Mesenchymal stem cell (in vitro differentiated cells and primary cell): ENCODE measurements around the gene SLC44A5.

Experiments used
- DNase-seq: peaks from one replicate; pipeline ENCODE4 v3.0.0-alpha.2; 2013
- H2AFZ ChIP-seq: one replicate; pipeline ENCODE4 v1.6.1; 2013; ENCODE audit warnings: low read depth, mild to moderate bottlenecking, control low read depth, inconsistent platforms, low read length, moderate library complexity
- H2AK5ac ChIP-seq: 2 replicates; pipeline ENCODE4 v1.6.1; 2013; ENCODE audit warnings: low read length, moderate library complexity, mild to moderate bottlenecking, inconsistent platforms; ENCODE audit not compliant: severe bottlenecking
- H2BK120ac ChIP-seq: one replicate; pipeline ENCODE4 v1.6.1; 2013; ENCODE audit warnings: low read depth, mild to moderate bottlenecking, inconsistent platforms, low read length, moderate library complexity
- H2BK12ac ChIP-seq, 2 experiments: one replicate each; pipeline ENCODE4 v1.6.1; 2013; ENCODE audit warnings: inconsistent platforms in 2 of 2, low read length in 2 of 2, mild to moderate bottlenecking in 2 of 2, moderate library complexity in 2 of 2, control low read depth in 1 of 2
- H2BK15ac ChIP-seq: one replicate; pipeline ENCODE4 v1.6.1; 2013; ENCODE audit warnings: mild to moderate bottlenecking, low read depth, inconsistent platforms; ENCODE audit not compliant: poor library complexity, severe bottlenecking
- H2BK5ac ChIP-seq: 2 replicates; pipeline ENCODE4 v1.6.1; 2013; ENCODE audit warnings: low read depth, mild to moderate bottlenecking, low read length, control low read depth, inconsistent platforms; ENCODE audit not compliant: poor library complexity, severe bottlenecking
- H3K14ac ChIP-seq, 2 experiments: one replicate each; pipeline ENCODE4 v1.6.1; 2013; ENCODE audit warnings: inconsistent platforms in 2 of 2, low read length in 2 of 2, control low read depth in 1 of 2, mild to moderate bottlenecking in 1 of 2, moderate library complexity in 1 of 2
- H3K18ac ChIP-seq, 2 experiments: one replicate each; pipeline ENCODE4 v1.6.1; 2013; ENCODE audit warnings: inconsistent platforms in 2 of 2, low read length in 2 of 2, control low read depth in 1 of 2, low read depth in 1 of 2, mild to moderate bottlenecking in 1 of 2
- H3K23ac ChIP-seq, 2 experiments: one replicate each; pipeline ENCODE4 v1.6.1; 2013; ENCODE audit warnings: inconsistent platforms in 2 of 2, low read length in 2 of 2, mild to moderate bottlenecking in 2 of 2, moderate library complexity in 2 of 2, control low read depth in 1 of 2
- H3K27ac ChIP-seq: 2 replicates; pipeline ENCODE4 v1.5.1; 2013; ENCODE audit warnings: mild to moderate bottlenecking, moderate library complexity, low read length, control low read depth, inconsistent platforms; ENCODE audit not compliant: poor library complexity, severe bottlenecking
- H3K27me3 ChIP-seq, 2 experiments: 2 replicates each; pipeline versions ENCODE4 v1.6.1 to v1.7.0; 2013; ENCODE audit warnings: low read length in 2 of 2, mild to moderate bottlenecking in 2 of 2, moderate library complexity in 2 of 2, control low read depth in 1 of 2, inconsistent platforms in 1 of 2; ENCODE audit not compliant: control insufficient read depth in 1 of 2, insufficient read depth in 1 of 2
- H3K36me3 ChIP-seq, 2 experiments: 2 replicates each; pipeline versions ENCODE4 v1.6.1 to v1.7.0; 2013; ENCODE audit warnings: low read length in 2 of 2, control low read depth in 1 of 2, inconsistent platforms in 1 of 2, low read depth in 1 of 2, mild to moderate bottlenecking in 1 of 2; ENCODE audit not compliant: insufficient read depth in 2 of 2, control insufficient read depth in 1 of 2
- H3K4ac ChIP-seq, 2 experiments: one replicate each; pipeline ENCODE4 v1.6.1; 2013; ENCODE audit warnings: inconsistent platforms in 2 of 2, low read length in 2 of 2, mild to moderate bottlenecking in 2 of 2, moderate library complexity in 2 of 2, control low read depth in 1 of 2, low read depth in 1 of 2
- H3K4me1 ChIP-seq: 2 replicates; pipeline ENCODE4 v1.6.1; 2013; ENCODE audit warnings: low read depth, low read length, control low read depth; ENCODE audit not compliant: control insufficient read depth, insufficient read depth
- H3K4me2 ChIP-seq: 2 replicates; pipeline ENCODE4 v1.6.1; 2013; ENCODE audit warnings: low read length, mild to moderate bottlenecking, inconsistent platforms; ENCODE audit not compliant: poor library complexity, severe bottlenecking
- H3K4me3 ChIP-seq, 2 experiments: 2 replicates each; pipeline versions ENCODE4 v1.5.1 to v1.7.0; 2013; ENCODE audit warnings: low read length in 2 of 2, mild to moderate bottlenecking in 2 of 2, control low read depth in 1 of 2, low read depth in 1 of 2; ENCODE audit not compliant: insufficient read depth in 1 of 2
- H3K79me1 ChIP-seq: replicated peaks from 2 replicates; pipeline ENCODE4 v1.6.1; 2013; ENCODE audit warnings: mild to moderate bottlenecking, control low read depth, low read length, inconsistent platforms; ENCODE audit not compliant: poor library complexity, severe bottlenecking
- H3K9ac ChIP-seq: 2 replicates; pipeline ENCODE4 v1.7.0; 2013; ENCODE audit warnings: mild to moderate bottlenecking, low read length, moderate library complexity
- H3K9me3 ChIP-seq: 2 replicates; pipeline ENCODE4 v1.7.0; 2013; ENCODE audit warnings: mild to moderate bottlenecking, low read length; ENCODE audit not compliant: control insufficient read depth
- H4K8ac ChIP-seq: one replicate; pipeline ENCODE4 v1.6.1; 2013; ENCODE audit warnings: inconsistent platforms, mild to moderate bottlenecking, low read length, moderate library complexity
- H4K91ac ChIP-seq: one replicate; pipeline ENCODE4 v1.6.1; 2013; ENCODE audit warnings: mild to moderate bottlenecking, low read length, inconsistent platforms
- WGBS: methylation state at CpG from one replicate; pipeline ENCODE4 v1.1.7; 2013; ENCODE audit warnings: mixed read lengths; 5-methylcytosine and 5-hydroxymethylcytosine counted together

The SLC44A5 gene

GRCh38 chr1:75554181-75554580 lies 56.7 kb downstream of the SLC44A5 start:
- H3K23ac ChIP-seq = no peak overlapping the region
- DNase-seq = no peak

GRCh38 chr1:75550559-75550958 lies 60.4 kb downstream of the SLC44A5 start:
- Histone ChIP-seq H3K27me3 (no peaks in the 10 kb centered on the region), H4K91ac (no peak overlapping the region), H3K18ac (no peak overlapping the region), H3K4me3 (no peak overlapping the region), H2AK5ac (no peak overlapping the region), H2BK15ac (no peak overlapping the region), H3K36me3 (no peaks in the 10 kb centered on the region), H3K4me2 (no peak overlapping the region), H2AFZ (no peak overlapping the region), H3K79me1 (no peaks in the 10 kb centered on the region), H4K8ac (no peak overlapping the region), H2BK5ac (no peak overlapping the region), H3K23ac (no peak overlapping the region), H3K27ac (no peak overlapping the region), H3K14ac (no peak overlapping the region), H3K4me1 (no peaks in the 10 kb centered on the region), H3K4ac (no peak overlapping the region), H2BK120ac (no peak overlapping the region), H3K9me3 (peaks cover 6% of the 10 kb centered on the region), H2BK12ac (no peak overlapping the region), H3K9ac (no peak overlapping the region)
- no peak for DNase-seq

More at GRCh38 chr1:75554181-75554580, 56.7 kb downstream of the SLC44A5 start:
- Histone ChIP-seq H2BK5ac (no peak overlapping the region), H3K27me3 (no peaks in the 10 kb centered on the region), H2BK120ac (no peak overlapping the region), H3K36me3 (no peaks in the 10 kb centered on the region), H2AK5ac (no peak overlapping the region), H2AFZ (no peak overlapping the region), H3K79me1 (no peaks in the 10 kb centered on the region), H2BK12ac (no peak overlapping the region), H3K9ac (no peak overlapping the region), H3K18ac (no peak overlapping the region), H3K4me1 (no peaks in the 10 kb centered on the region), H3K9me3 (no peaks in the 10 kb centered on the region), H3K4ac (no peak overlapping the region), H4K8ac (no peak overlapping the region), H3K14ac (no peak overlapping the region), H3K27ac (no peak overlapping the region), H2BK15ac (no peak overlapping the region), H3K4me3 (no peak overlapping the region), H3K4me2 (no peak overlapping the region), H4K91ac (no peak overlapping the region)
- WGBS = 100% methylated on average over 2 of the region's 2 CpGs

GRCh38 chr1:75548721-75549480 lies 62.0 kb downstream of the SLC44A5 start:
- Histone ChIP-seq H2AK5ac (no peak overlapping the region), H3K4me1 (no peaks in the 10 kb centered on the region), H3K14ac (no peak overlapping the region), H3K36me3 (no peaks in the 10 kb centered on the region), H2BK12ac (no peak overlapping the region), H3K9ac (no peak overlapping the region), H3K4me2 (no peak overlapping the region), H3K23ac (no peak overlapping the region), H3K18ac (no peak overlapping the region), H3K9me3 (peaks cover 6% of the 10 kb centered on the region), H2BK15ac (no peak overlapping the region), H4K91ac (no peak overlapping the region), H2BK5ac (no peak overlapping the region), H3K79me1 (no peaks in the 10 kb centered on the region), H3K27me3 (no peaks in the 10 kb centered on the region), H2BK120ac (no peak overlapping the region), H3K4me3 (no peak overlapping the region), H4K8ac (no peak overlapping the region), H3K4ac (no peak overlapping the region), H2AFZ (no peak overlapping the region), H3K27ac (no peak overlapping the region)
- 71% methylated on average over 3 of the region's 3 CpGs for WGBS
- DNase-seq = no peak

- no peak overlapping the region for H2AK5ac ChIP-seq
Observed at GRCh38 chr1:75543705-75544104, 67.2 kb downstream of the SLC44A5 start.

More at GRCh38 chr1:75543705-75544104, 67.2 kb downstream of the SLC44A5 start:
- H2BK12ac ChIP-seq = no peak overlapping the region
- no peak overlapping the region for H4K91ac ChIP-seq
- no peak overlapping the region for H3K14ac ChIP-seq
- H3K27me3 ChIP-seq = no peaks in the 10 kb centered on the region
- H3K4me2 ChIP-seq = no peak overlapping the region
- H3K9me3 ChIP-seq = peaks cover 6% of the 10 kb centered on the region
- H3K9ac ChIP-seq = no peak overlapping the region
- no peak overlapping the region for H3K23ac ChIP-seq
- no peak overlapping the region for H3K18ac ChIP-seq
- H3K4ac ChIP-seq = no peak overlapping the region
- peak overlapping the region; percentile 25 for H3K27ac ChIP-seq
- H2BK5ac ChIP-seq = no peak overlapping the region
- H2BK15ac ChIP-seq = no peak overlapping the region
- H3K79me1 ChIP-seq = no peaks in the 10 kb centered on the region
- H3K4me3 ChIP-seq = no peak overlapping the region
- H3K36me3 ChIP-seq = no peaks in the 10 kb centered on the region
- no peak for DNase-seq
- no peak overlapping the region for H4K8ac ChIP-seq
- no peak overlapping the region for H2BK120ac ChIP-seq
- H2AFZ ChIP-seq = no peak overlapping the region
- H3K4me1 ChIP-seq = no peaks in the 10 kb centered on the region
